ENCODE measurements around the gene PNKD.

GRCh38 chr2:218272531-218273212, 2.4 kb downstream of the PNKD start:
- TF ChIP-seq, protein P1, sequence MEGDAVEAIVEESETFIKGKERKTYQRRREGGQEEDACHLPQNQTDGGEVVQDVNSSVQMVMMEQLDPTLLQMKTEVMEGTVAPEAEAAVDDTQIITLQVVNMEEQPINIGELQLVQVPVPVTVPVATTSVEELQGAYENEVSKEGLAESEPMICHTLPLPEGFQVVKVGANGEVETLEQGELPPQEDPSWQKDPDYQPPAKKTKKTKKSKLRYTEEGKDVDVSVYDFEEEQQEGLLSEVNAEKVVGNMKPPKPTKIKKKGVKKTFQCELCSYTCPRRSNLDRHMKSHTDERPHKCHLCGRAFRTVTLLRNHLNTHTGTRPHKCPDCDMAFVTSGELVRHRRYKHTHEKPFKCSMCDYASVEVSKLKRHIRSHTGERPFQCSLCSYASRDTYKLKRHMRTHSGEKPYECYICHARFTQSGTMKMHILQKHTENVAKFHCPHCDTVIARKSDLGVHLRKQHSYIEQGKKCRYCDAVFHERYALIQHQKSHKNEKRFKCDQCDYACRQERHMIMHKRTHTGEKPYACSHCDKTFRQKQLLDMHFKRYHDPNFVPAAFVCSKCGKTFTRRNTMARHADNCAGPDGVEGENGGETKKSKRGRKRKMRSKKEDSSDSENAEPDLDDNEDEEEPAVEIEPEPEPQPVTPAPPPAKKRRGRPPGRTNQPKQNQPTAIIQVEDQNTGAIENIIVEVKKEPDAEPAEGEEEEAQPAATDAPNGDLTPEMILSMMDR (IDR thresholded peaks at IDR 0.05): peak; percentile 78 to 94 (median 92)
- TF ChIP-seq POLR2A (IDR thresholded peaks at IDR 0.05): no peak

All from adrenal gland (tissue), 5 donors.